Measurements from ENCODE around the gene CCDC88C.

DNA sequence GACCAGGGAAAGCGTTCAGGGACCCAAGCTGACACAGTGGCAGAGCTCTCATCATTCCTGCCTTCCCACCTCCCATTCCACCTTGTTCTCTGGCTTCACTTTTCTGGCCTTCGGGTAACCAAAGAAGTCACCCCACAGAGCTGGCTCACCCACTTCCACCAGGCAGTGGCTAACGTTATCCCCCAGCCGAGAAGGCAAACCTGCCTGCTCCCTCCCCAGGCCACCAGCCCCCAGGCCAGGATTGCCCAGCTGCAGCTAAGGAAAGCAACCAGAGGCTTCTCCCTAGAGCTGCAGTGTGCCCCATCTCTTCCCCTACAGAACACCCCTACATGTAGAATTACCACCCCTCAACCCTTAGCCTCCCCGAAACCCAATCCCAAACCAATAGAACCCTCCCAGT lies 22.2 kb downstream of the CCDC88C start:
- TF ChIP-seq, protein P1, sequence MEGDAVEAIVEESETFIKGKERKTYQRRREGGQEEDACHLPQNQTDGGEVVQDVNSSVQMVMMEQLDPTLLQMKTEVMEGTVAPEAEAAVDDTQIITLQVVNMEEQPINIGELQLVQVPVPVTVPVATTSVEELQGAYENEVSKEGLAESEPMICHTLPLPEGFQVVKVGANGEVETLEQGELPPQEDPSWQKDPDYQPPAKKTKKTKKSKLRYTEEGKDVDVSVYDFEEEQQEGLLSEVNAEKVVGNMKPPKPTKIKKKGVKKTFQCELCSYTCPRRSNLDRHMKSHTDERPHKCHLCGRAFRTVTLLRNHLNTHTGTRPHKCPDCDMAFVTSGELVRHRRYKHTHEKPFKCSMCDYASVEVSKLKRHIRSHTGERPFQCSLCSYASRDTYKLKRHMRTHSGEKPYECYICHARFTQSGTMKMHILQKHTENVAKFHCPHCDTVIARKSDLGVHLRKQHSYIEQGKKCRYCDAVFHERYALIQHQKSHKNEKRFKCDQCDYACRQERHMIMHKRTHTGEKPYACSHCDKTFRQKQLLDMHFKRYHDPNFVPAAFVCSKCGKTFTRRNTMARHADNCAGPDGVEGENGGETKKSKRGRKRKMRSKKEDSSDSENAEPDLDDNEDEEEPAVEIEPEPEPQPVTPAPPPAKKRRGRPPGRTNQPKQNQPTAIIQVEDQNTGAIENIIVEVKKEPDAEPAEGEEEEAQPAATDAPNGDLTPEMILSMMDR (IDR thresholded peaks at IDR 0.05) = no peak
- TF ChIP-seq POLR2AphosphoS5 (IDR thresholded peaks at IDR 0.05; ENCODE audit: low read depth, low read length) (no peak), TCF7L2 (IDR thresholded peaks at IDR 0.05; ENCODE audit: low read depth, low read length) (no peak)
- TF ChIP-seq, protein P2, sequence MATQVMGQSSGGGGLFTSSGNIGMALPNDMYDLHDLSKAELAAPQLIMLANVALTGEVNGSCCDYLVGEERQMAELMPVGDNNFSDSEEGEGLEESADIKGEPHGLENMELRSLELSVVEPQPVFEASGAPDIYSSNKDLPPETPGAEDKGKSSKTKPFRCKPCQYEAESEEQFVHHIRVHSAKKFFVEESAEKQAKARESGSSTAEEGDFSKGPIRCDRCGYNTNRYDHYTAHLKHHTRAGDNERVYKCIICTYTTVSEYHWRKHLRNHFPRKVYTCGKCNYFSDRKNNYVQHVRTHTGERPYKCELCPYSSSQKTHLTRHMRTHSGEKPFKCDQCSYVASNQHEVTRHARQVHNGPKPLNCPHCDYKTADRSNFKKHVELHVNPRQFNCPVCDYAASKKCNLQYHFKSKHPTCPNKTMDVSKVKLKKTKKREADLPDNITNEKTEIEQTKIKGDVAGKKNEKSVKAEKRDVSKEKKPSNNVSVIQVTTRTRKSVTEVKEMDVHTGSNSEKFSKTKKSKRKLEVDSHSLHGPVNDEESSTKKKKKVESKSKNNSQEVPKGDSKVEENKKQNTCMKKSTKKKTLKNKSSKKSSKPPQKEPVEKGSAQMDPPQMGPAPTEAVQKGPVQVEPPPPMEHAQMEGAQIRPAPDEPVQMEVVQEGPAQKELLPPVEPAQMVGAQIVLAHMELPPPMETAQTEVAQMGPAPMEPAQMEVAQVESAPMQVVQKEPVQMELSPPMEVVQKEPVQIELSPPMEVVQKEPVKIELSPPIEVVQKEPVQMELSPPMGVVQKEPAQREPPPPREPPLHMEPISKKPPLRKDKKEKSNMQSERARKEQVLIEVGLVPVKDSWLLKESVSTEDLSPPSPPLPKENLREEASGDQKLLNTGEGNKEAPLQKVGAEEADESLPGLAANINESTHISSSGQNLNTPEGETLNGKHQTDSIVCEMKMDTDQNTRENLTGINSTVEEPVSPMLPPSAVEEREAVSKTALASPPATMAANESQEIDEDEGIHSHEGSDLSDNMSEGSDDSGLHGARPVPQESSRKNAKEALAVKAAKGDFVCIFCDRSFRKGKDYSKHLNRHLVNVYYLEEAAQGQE (IDR thresholded peaks at IDR 0.05; ENCODE audit: insufficient read depth in 1 of 2, low read depth in 2 of 2, low read length in 1 of 2) = no peak
